ENCODE measurements around the gene MATK. TPM values are rescaled to one million over a fixed set of nuclear protein-coding genes. Genes with fewer than 3 reads are reported as not detected.

MATK gene
- total RNA-seq, 1 experiment from 2014 or later = not detected

- Histone ChIP-seq H3K4me3 (ENCODE audit: low read length) (no peak overlapping the region), H4K20me1 (ENCODE audit: low read length) (no peaks in the 10 kb centered on the region), H3K4me2 (ENCODE audit: low read length) (no peak overlapping the region), H3K9me2 (replicated peaks; ENCODE audit: low read length) (no peaks in the 10 kb centered on the region), H3K9ac (ENCODE audit: low read length) (no peak overlapping the region), H3K36me3 (ENCODE audit: low read depth, low read length) (no peaks in the 10 kb centered on the region), H3F3A (ENCODE audit: low read length, unreplicated experiment) (no peaks in the 10 kb centered on the region), H2AFZ (ENCODE audit: low read length) (no peak overlapping the region), H3K79me2 (ENCODE audit: low read length) (no peaks in the 10 kb centered on the region), H3K27ac (ENCODE audit: low read length) (no peak overlapping the region), H3K27me3 (ENCODE audit: low read length) (no peaks in the 10 kb centered on the region), H3K9me3 (ENCODE audit: low read length) (no peaks in the 10 kb centered on the region), H3K4me1 (ENCODE audit: insufficient read depth, low read length) (no peaks in the 10 kb centered on the region)
- TF ChIP-seq EZH2 (IDR thresholded peaks at IDR 0.05; ENCODE audit: low read length, unreplicated experiment) (no peak), EZH2phosphoT487 (IDR thresholded peaks at IDR 0.05; ENCODE audit: borderline replicate concordance, low read length) (no peak), CTCF (conservative IDR thresholded peaks at IDR 0.05; ENCODE audit: low read depth, low read length) (no peak)
- CTCF ChIA-PET = no interaction called here
- intact Hi-C loops (cut with micrococcal nuclease) = no loop called here
- POLR2A ChIA-PET (ENCODE audit: unreplicated experiment) = no interaction called here
- BruUV-seq (replicated peaks) = no TSS peak
- no peak for ATAC-seq
- no peak for DNase-seq
Measured at GRCh38 chr19:3771000-3771905, 14.9 kb downstream of the MATK start.

- H3K79me2 ChIP-seq (ENCODE audit: low read length) = no peaks in the 10 kb centered on the region
- CTCF ChIA-PET = no interaction called here
- ATAC-seq (no peak), DNase-seq (no peak)
- TF ChIP-seq EZH2phosphoT487 (IDR thresholded peaks at IDR 0.05; ENCODE audit: borderline replicate concordance, low read length) (no peak), EZH2 (IDR thresholded peaks at IDR 0.05; ENCODE audit: low read length, unreplicated experiment) (no peak), CTCF (conservative IDR thresholded peaks at IDR 0.05; ENCODE audit: low read depth, low read length) (no peak)
- H3K9me2 ChIP-seq (replicated peaks; ENCODE audit: low read length) = no peaks in the 10 kb centered on the region
- no peak overlapping the region for H2AFZ ChIP-seq (ENCODE audit: low read length)
- no peak overlapping the region for H3K4me3 ChIP-seq (ENCODE audit: low read length)
- H3K9ac ChIP-seq (ENCODE audit: low read length) = no peak overlapping the region
- no peaks in the 10 kb centered on the region for H3F3A ChIP-seq (ENCODE audit: low read length, unreplicated experiment)
- no peaks in the 10 kb centered on the region for H3K4me1 ChIP-seq (ENCODE audit: insufficient read depth, low read length)
- intact Hi-C loops (cut with micrococcal nuclease) = no loop called here
- no peaks in the 10 kb centered on the region for H4K20me1 ChIP-seq (ENCODE audit: low read length)
- no peak overlapping the region for H3K4me2 ChIP-seq (ENCODE audit: low read length)
- H3K9me3 ChIP-seq (ENCODE audit: low read length) = no peaks in the 10 kb centered on the region
- H3K27ac ChIP-seq (ENCODE audit: low read length) = no peak overlapping the region
- H3K36me3 ChIP-seq (ENCODE audit: low read depth, low read length) = no peaks in the 10 kb centered on the region
- POLR2A ChIA-PET (ENCODE audit: unreplicated experiment) = no interaction called here
- no TSS peak for BruUV-seq (replicated peaks)
- H3K27me3 ChIP-seq (ENCODE audit: low read length) = no peaks in the 10 kb centered on the region
Measured at GRCh38 chr19:3770136-3770999, 15.8 kb downstream of the MATK start.
